K562 (cell line): Measurements from ENCODE around the gene CLDN24. TPM values are rescaled to one million over a fixed set of nuclear protein-coding genes. Genes with fewer than 3 reads are reported as not detected.

Experiments
- ASH1L ChIP-seq: fragments of 450-650 bp; IDR thresholded peaks from 2 replicates; pipeline ENCODE4 v1.6.1; 2018; ENCODE audit warnings: borderline replicate concordance, mild to moderate bottlenecking, low read depth; ENCODE audit not compliant: partially characterized antibody
- CBX8 ChIP-seq: fragments of 200-600 bp; sonication (generic); IDR thresholded peaks from 2 replicates; pipeline ENCODE4 v1.6.1; 2012; ENCODE audit warnings: borderline replicate concordance, mixed run types, low read depth, mild to moderate bottlenecking, moderate library complexity, mixed read lengths, low read length, control low read depth, inconsistent platforms; ENCODE audit not compliant: poor library complexity, severe bottlenecking; ENCODE audit errors: extremely low read depth
- GATAD2B ChIP-seq: fragments of 450-650 bp; IDR thresholded peaks from 2 replicates; pipeline ENCODE4 v1.6.1; 2017; ENCODE audit warnings: mild to moderate bottlenecking, borderline replicate concordance
- IFI16 ChIP-seq: fragments of 250-450 bp; sonication (Bioruptor Pico); IDR thresholded peaks from 2 replicates; pipeline ENCODE4 v2.1.2; 2022; ENCODE audit warnings: mild to moderate bottlenecking, inconsistent platforms
- ILF3 ChIP-seq: fragments of 450-650 bp; IDR thresholded peaks from 2 replicates; pipeline ENCODE4 v1.6.1; 2018; ENCODE audit warnings: antibody characterized with exemption, mild to moderate bottlenecking, moderate library complexity, borderline replicate concordance
- KLF10 ChIP-seq: fragments of 250-450 bp; sonication (Bioruptor Pico); IDR thresholded peaks from 2 replicates; pipeline ENCODE4 v1.6.1; 2021; ENCODE audit warnings: matching md5 sums
- RNF2 ChIP-seq: sonication (generic); IDR thresholded peaks from 2 replicates; pipeline ENCODE4 v1.6.1; 2016
- SMARCA4 ChIP-seq: fragments of 450-650 bp; IDR thresholded peaks from 2 replicates; pipeline ENCODE4 v1.6.1; 2016
- TCFL5 ChIP-seq: fragments of 250-450 bp; sonication (Bioruptor Pico); conservative IDR thresholded peaks from 2 replicates; pipeline ENCODE4 v1.6.1; 2021; ENCODE audit warnings: mild to moderate bottlenecking, moderate library complexity, matching md5 sums
- THRAP3 ChIP-seq: fragments of 450-650 bp; IDR thresholded peaks from 2 replicates; pipeline ENCODE4 v1.6.1; 2016; ENCODE audit warnings: mild to moderate bottlenecking, inconsistent platforms, borderline replicate concordance
- TOE1 ChIP-seq, 2 experiments: fragments of 450-650 bp in 1 of 2; sonication (generic) in 1 of 2; formaldehyde crosslinking in 1 of 2; IDR thresholded peaks; 2 replicates each; pipeline versions ENCODE4 v1.7.1 to v1.8.0; 2016 to 2022; ENCODE audit warnings: borderline replicate concordance in 2 of 2, mild to moderate bottlenecking in 2 of 2, antibody characterized with exemption in 1 of 2, inconsistent platforms in 1 of 2, low read depth in 1 of 2, missing genetic modification reagents in 1 of 2, moderate library complexity in 1 of 2
- ZNF175 ChIP-seq: fragments of 200-800 bp; sonication (Bioruptor generic); IDR thresholded peaks from 2 replicates; pipeline ENCODE4 v1.6.1; 2016; ENCODE audit warnings: low read depth, mild to moderate bottlenecking, missing genetic modification characterization, missing compliant biosample characterization
- ZNF444 ChIP-seq: fragments of 250-450 bp; sonication (Bioruptor Pico); IDR thresholded peaks from 2 replicates; pipeline ENCODE4 v1.4.0; 2020; ENCODE audit warnings: mild to moderate bottlenecking, moderate library complexity
- ZNF644 ChIP-seq: fragments of 200-800 bp; sonication (Bioruptor generic); IDR thresholded peaks from 2 replicates; pipeline ENCODE4 v1.6.1; 2016; ENCODE audit warnings: low read depth, missing genetic modification characterization, missing compliant biosample characterization
- ZNF764 ChIP-seq: fragments of 250-450 bp; sonication (Bioruptor Pico); IDR thresholded peaks from 2 replicates; pipeline ENCODE4 v1.4.0; 2020; ENCODE audit warnings: low read depth, mild to moderate bottlenecking, moderate library complexity
- polyA plus RNA-seq, 8 experiments: library from polyadenylated mRNA; depleted of rRNA in 4 of 8; stranded (reverse) in 5 of 8; unstranded in 3 of 8; fragments of >200 nt; fragmentation: Nextera tagmentation in 2 of 8; fragmentation: Illumina TruSeq in 1 of 8; extraction: Ambion mirVana in 2 of 8; extraction: Trizol in 1 of 8; gene quantifications; 2 replicates each; pipeline versions ENCODE4 v1.2.1 to v1.2.3, GENCODE V29; 2011 to 2014; ENCODE audit warnings: inconsistent platforms in 1 of 8, missing spikeins in 1 of 8
- total RNA-seq, 7 experiments: library from RNA; depleted of rRNA in 6 of 7; stranded (reverse); fragments of >200 nt in 6 of 7; fragmentation: Illumina TruSeq in 2 of 7; extraction: Trizol in 2 of 7; gene quantifications; 2 replicates each; pipeline versions ENCODE4 v1.2.1 to v1.2.3, GENCODE V29; 2011 to 2021; ENCODE audit warnings: low replicate concordance in 1 of 7
- TF ChIP-seq, protein P1 (sequence below): fragments of 450-650 bp; IDR thresholded peaks from 2 replicates; pipeline ENCODE4 v1.6.1; 2016; ENCODE audit warnings: mild to moderate bottlenecking, moderate library complexity
- TF ChIP-seq, protein P2 (sequence below): sonication (generic); formaldehyde crosslinking; IDR thresholded peaks from 2 replicates; pipeline ENCODE4 v1.5.0; 2020; ENCODE audit warnings: missing genetic modification reagents

CLDN24 gene
- total and polyA plus RNA-seq, 9 of the 15 experiments (the other 6 are each of a cell fraction or from before 2014, with no cell fraction given) = not detected

DNA sequence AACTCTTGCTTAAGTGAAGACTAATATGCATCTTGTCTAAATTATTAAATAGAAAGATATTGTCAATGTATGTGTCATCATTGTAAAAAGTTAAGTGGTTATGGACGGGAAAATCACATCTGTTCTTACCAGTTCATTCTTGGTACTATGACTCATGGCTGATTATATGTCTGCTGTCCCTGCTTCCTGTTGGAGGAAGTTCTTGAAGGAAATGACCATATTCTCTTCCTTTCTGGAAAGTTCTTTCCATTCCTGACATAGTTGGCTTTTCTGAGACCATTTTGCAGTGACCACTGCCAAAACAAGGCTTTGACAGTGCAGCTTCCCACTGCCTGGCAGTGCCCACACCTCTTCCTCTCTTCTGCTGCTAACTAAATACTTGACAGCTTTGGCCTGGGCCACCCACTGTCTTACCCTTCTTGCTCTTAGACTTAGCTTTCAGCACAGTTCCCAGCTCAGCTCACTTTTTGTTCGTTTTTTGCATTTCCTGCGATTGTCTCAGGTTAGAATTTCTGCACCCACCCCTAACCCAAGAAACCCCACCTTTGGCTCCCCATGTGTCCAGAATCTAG is 13.2 kb upstream of the CLDN24 start (continued):
- TF ChIP-seq, protein P1, sequence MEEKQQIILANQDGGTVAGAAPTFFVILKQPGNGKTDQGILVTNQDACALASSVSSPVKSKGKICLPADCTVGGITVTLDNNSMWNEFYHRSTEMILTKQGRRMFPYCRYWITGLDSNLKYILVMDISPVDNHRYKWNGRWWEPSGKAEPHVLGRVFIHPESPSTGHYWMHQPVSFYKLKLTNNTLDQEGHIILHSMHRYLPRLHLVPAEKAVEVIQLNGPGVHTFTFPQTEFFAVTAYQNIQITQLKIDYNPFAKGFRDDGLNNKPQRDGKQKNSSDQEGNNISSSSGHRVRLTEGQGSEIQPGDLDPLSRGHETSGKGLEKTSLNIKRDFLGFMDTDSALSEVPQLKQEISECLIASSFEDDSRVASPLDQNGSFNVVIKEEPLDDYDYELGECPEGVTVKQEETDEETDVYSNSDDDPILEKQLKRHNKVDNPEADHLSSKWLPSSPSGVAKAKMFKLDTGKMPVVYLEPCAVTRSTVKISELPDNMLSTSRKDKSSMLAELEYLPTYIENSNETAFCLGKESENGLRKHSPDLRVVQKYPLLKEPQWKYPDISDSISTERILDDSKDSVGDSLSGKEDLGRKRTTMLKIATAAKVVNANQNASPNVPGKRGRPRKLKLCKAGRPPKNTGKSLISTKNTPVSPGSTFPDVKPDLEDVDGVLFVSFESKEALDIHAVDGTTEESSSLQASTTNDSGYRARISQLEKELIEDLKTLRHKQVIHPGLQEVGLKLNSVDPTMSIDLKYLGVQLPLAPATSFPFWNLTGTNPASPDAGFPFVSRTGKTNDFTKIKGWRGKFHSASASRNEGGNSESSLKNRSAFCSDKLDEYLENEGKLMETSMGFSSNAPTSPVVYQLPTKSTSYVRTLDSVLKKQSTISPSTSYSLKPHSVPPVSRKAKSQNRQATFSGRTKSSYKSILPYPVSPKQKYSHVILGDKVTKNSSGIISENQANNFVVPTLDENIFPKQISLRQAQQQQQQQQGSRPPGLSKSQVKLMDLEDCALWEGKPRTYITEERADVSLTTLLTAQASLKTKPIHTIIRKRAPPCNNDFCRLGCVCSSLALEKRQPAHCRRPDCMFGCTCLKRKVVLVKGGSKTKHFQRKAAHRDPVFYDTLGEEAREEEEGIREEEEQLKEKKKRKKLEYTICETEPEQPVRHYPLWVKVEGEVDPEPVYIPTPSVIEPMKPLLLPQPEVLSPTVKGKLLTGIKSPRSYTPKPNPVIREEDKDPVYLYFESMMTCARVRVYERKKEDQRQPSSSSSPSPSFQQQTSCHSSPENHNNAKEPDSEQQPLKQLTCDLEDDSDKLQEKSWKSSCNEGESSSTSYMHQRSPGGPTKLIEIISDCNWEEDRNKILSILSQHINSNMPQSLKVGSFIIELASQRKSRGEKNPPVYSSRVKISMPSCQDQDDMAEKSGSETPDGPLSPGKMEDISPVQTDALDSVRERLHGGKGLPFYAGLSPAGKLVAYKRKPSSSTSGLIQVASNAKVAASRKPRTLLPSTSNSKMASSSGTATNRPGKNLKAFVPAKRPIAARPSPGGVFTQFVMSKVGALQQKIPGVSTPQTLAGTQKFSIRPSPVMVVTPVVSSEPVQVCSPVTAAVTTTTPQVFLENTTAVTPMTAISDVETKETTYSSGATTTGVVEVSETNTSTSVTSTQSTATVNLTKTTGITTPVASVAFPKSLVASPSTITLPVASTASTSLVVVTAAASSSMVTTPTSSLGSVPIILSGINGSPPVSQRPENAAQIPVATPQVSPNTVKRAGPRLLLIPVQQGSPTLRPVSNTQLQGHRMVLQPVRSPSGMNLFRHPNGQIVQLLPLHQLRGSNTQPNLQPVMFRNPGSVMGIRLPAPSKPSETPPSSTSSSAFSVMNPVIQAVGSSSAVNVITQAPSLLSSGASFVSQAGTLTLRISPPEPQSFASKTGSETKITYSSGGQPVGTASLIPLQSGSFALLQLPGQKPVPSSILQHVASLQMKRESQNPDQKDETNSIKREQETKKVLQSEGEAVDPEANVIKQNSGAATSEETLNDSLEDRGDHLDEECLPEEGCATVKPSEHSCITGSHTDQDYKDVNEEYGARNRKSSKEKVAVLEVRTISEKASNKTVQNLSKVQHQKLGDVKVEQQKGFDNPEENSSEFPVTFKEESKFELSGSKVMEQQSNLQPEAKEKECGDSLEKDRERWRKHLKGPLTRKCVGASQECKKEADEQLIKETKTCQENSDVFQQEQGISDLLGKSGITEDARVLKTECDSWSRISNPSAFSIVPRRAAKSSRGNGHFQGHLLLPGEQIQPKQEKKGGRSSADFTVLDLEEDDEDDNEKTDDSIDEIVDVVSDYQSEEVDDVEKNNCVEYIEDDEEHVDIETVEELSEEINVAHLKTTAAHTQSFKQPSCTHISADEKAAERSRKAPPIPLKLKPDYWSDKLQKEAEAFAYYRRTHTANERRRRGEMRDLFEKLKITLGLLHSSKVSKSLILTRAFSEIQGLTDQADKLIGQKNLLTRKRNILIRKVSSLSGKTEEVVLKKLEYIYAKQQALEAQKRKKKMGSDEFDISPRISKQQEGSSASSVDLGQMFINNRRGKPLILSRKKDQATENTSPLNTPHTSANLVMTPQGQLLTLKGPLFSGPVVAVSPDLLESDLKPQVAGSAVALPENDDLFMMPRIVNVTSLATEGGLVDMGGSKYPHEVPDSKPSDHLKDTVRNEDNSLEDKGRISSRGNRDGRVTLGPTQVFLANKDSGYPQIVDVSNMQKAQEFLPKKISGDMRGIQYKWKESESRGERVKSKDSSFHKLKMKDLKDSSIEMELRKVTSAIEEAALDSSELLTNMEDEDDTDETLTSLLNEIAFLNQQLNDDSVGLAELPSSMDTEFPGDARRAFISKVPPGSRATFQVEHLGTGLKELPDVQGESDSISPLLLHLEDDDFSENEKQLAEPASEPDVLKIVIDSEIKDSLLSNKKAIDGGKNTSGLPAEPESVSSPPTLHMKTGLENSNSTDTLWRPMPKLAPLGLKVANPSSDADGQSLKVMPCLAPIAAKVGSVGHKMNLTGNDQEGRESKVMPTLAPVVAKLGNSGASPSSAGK = no peak
- TF ChIP-seq ZNF444 (CRISPR knock-in tag) = no peak
- TF ChIP-seq, protein P2, sequence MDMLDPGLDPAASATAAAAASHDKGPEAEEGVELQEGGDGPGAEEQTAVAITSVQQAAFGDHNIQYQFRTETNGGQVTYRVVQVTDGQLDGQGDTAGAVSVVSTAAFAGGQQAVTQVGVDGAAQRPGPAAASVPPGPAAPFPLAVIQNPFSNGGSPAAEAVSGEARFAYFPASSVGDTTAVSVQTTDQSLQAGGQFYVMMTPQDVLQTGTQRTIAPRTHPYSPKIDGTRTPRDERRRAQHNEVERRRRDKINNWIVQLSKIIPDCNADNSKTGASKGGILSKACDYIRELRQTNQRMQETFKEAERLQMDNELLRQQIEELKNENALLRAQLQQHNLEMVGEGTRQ = no peak
- no peak for TF ChIP-seq IFI16 (CRISPR knock-in tag)
- no peak for TF ChIP-seq TOE1 (IDR thresholded peaks at IDR 0.05; ENCODE audit: borderline replicate concordance)
- no peak for TF ChIP-seq TOE1 (CRISPR knock-in tag; IDR thresholded peaks at IDR 0.05; ENCODE audit: borderline replicate concordance, low read depth)
- TF ChIP-seq SMARCA4 = peak; percentile 63
- no peak for TF ChIP-seq TCFL5 (CRISPR knock-in tag)
- TF ChIP-seq ZNF764 (CRISPR knock-in tag) = no peak
- TF ChIP-seq RNF2 = no peak
- TF ChIP-seq ILF3 = no peak
- TF ChIP-seq CBX8 = no peak
- TF ChIP-seq ZNF175 (CRISPR knock-in tag) = peak; percentile 95
- TF ChIP-seq ZNF644 (tag) = no peak
- no peak for TF ChIP-seq KLF10 (CRISPR knock-in tag)
- TF ChIP-seq THRAP3 = no peak
- no peak for TF ChIP-seq GATAD2B
- TF ChIP-seq ASH1L = no peak
